ENCODE data around the gene FAM50A.

DNA sequence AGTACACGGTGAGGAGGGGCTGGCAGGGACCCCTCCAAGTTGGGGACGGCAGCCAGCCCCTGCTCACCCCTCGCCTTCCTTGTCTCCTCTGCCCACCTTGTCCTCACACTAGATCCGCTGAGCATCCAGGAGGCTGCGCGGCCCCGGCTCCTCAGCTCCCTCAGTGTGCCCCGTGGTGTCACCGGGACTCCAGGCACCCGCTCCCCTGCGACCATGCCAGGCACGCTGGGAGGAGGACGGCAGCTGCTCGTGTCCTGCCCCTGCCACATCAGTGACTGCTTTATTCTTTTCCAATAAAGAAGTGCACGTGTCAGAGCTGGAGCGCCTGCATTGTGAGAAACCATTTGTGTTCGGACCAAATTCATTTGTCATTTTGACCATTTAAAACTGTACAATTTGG is 6.4 kb downstream of the FAM50A start:
- TF ChIP-seq, protein P1, sequence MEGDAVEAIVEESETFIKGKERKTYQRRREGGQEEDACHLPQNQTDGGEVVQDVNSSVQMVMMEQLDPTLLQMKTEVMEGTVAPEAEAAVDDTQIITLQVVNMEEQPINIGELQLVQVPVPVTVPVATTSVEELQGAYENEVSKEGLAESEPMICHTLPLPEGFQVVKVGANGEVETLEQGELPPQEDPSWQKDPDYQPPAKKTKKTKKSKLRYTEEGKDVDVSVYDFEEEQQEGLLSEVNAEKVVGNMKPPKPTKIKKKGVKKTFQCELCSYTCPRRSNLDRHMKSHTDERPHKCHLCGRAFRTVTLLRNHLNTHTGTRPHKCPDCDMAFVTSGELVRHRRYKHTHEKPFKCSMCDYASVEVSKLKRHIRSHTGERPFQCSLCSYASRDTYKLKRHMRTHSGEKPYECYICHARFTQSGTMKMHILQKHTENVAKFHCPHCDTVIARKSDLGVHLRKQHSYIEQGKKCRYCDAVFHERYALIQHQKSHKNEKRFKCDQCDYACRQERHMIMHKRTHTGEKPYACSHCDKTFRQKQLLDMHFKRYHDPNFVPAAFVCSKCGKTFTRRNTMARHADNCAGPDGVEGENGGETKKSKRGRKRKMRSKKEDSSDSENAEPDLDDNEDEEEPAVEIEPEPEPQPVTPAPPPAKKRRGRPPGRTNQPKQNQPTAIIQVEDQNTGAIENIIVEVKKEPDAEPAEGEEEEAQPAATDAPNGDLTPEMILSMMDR (IDR thresholded peaks at IDR 0.05), result no peak
- no peak for TF ChIP-seq POLR2A (IDR thresholded peaks at IDR 0.05)

All from lower leg skin (tissue), 3 donors.